Measurements from ENCODE around the gene RAD50. TPM values are rescaled to one million over a fixed set of nuclear protein-coding genes. Genes with fewer than 3 reads are reported as not detected.

RAD50 gene
- polyA plus RNA-seq, 12 donors, result 18.1 to 37.4 (median 25.8) TPM; not detected in 1

GRCh38 chr5:132659598-132660493, 103.1 kb downstream of the RAD50 start:
- DNase-seq, result no peak

GRCh38 chr5:132661231-132662003, 104.6 kb downstream of the RAD50 start:
- DNase-seq, result no peak

GRCh38 chr5:132662004-132662401, 105.2 kb downstream of the RAD50 start:
- no peak for DNase-seq

- DNase-seq, result no peak
Observed at GRCh38 chr5:132662925-132663770, 106.4 kb downstream of the RAD50 start.

GRCh38 chr5:132663771-132664695, 107.3 kb downstream of the RAD50 start:
- DNase-seq, result no peak

GRCh38 chr5:132664696-132665209, 108.0 kb downstream of the RAD50 start:
- DNase-seq, result no peak

- no peak for DNase-seq
Observed at GRCh38 chr5:132665574-132666080, 108.8 kb downstream of the RAD50 start.

- DNase-seq, result no peak
Observed at GRCh38 chr5:132666310-132667123, 109.7 kb downstream of the RAD50 start.

- DNase-seq, result no peak
Observed at GRCh38 chr5:132667309-132667708, 110.5 kb downstream of the RAD50 start.

- DNase-seq, result no peak
Observed at GRCh38 chr5:132667761-132668705, 111.3 kb downstream of the RAD50 start.

- no peak for DNase-seq
Observed at GRCh38 chr5:132668706-132669454, 112.1 kb downstream of the RAD50 start.

- DNase-seq, result no peak
Observed at GRCh38 chr5:132669455-132669820, 112.7 kb downstream of the RAD50 start.

GRCh38 chr5:132669966-132670882, 113.4 kb downstream of the RAD50 start:
- no peak for DNase-seq

GRCh38 chr5:132671000-132671399, 114.2 kb downstream of the RAD50 start:
- no peak for DNase-seq

GRCh38 chr5:132673488-132673887, 116.7 kb downstream of the RAD50 start:
- DNase-seq, result no peak

- no peak for DNase-seq
Observed at GRCh38 chr5:132673939-132674630, 117.3 kb downstream of the RAD50 start, which contains the start of gene IL4. Gene IL4 (plus strand): TSS chr5:132673989. CDS start chr5:132674051, 62 bp downstream.
